Testis (tissue), 2 donors: ENCODE data around the gene GPR153.

Experiments
- CTCF ChIP-seq, 3 experiments: fragments of 450-650 bp in 2 of 3; fragments of 200-600 bp in 1 of 3; sonication (generic) in 1 of 3; IDR thresholded peaks; one replicate each; pipeline ENCODE4 v1.5.1; 2016 to 2019; ENCODE audit warnings: antibody characterized with exemption in 3 of 3, mild to moderate bottlenecking in 2 of 3, moderate library complexity in 1 of 3
- POLR2A ChIP-seq: fragments of 450-650 bp; IDR thresholded peaks from one replicate; pipeline ENCODE4 v1.6.1; 2017; ENCODE audit warnings: antibody characterized with exemption, mild to moderate bottlenecking, moderate library complexity

GRCh38 chr1:6233376-6233775 is 27.5 kb downstream of the GPR153 start:
- TF ChIP-seq CTCF (IDR thresholded peaks at IDR 0.05) (no peak), POLR2A (no peak)
